ENCODE measurements around the gene SCOC. TPM values are rescaled to one million over a fixed set of nuclear protein-coding genes. Genes with fewer than 3 reads are reported as not detected.

The SCOC gene
- 82.2 and 86.5 TPM in 2 replicates for total RNA-seq

DNA sequence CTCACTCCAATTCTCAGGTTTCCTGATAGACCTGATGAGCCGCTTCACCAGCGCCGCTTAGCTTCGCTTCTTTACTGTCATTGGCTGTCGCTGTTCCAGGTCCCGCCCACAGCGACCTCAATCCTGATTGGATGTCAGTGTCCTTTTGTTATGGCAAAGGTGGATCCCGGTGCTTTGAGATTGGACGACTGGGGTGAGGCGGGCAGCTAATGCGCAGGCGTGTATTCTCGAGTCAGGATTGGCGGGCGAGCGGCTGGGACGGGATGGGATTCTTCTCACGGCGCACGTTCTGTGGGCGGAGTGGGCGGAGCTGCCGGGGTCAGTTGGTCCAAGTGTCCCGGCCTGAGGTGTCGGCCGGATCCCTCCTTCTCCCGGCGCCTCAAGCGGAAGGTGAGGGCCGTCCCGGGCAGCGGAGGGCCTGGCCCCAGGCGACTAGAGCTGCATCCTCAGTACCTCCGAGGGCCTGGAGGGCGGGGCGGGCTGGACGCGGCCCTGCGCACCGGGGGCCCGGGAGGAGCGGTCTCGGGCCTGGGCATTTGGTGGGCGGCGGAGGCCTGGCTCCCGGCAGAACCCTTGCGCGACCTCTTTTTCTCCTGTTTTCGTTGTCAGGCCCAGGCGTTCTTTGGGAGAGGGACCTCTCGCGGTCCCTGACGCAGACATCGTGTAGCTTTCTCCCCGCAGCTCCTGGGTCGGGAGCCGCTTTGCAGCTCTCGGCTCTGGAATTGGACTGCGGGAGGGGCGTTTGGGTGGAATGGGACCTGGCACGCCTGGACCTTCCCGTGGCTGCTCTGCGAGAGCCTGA is at the start of gene SCOC:
SCOC (plus strand) TSS at position 319 of the 802 bp plus-strand sequence. CDS start 5,525 bp downstream, outside the sequence.

GRCh38 chr4:140427106-140427918 is 53.9 kb downstream of the SCOC start, which contains the start of gene CLGN:
Gene CLGN, minus strand, starts transcription at chr4:140427648. Its CDS starts 14,570 bp downstream, at chr4:140413078.

Other genes starting within 250 kb of the SCOC start
- 2.4 and 3.6 TPM in 2 replicates for gene MAML3, start 219.5 kb upstream of the SCOC start, total RNA-seq
- 26.7 and 32.4 TPM in 2 replicates for gene CLGN, start 54.0 kb downstream of the SCOC start, total RNA-seq
- not detected in 2 replicates for gene MGAT4D, start 124.6 kb downstream of the SCOC start, total RNA-seq
- gene ELMOD2, start 150.5 kb downstream of the SCOC start, total RNA-seq: 18.8 and 29.6 TPM in 2 replicates
- gene UCP1, start 195.3 kb downstream of the SCOC start, total RNA-seq: not detected in 2 replicates